ENCODE results near the gene XPO5.

DNA sequence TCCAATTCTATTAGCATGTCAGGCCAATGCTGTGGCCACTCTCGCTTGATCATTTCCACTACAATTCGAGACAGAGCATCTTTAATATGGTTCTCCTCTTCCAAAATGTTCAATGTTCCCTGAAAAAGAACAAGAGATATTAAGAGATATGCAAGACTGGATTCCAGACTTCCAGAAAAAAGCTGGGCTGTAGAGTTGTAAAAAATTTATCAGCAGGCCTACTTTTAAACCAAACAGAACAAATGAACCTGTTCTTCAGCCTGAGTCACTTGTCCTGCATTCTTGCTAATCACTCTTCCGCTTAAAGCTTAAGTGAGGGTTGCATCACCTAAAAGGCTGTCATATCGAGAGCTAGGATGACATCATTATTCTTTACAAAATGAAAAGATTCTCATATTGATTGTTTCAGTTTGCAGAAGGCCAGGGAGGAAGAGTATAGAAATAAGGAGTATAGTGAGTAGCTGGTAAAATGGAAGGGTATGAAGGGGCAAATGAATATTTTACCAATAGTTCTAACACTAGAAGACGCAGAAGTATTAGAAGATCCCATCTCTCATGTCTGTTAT is 4.9 kb downstream of the XPO5 start:
- TF ChIP-seq CTCF (IDR thresholded peaks at IDR 0.05; ENCODE audit: low read depth, low read length, poor library complexity, severe bottlenecking), result no peak
- TF ChIP-seq EZH2phosphoT487 (IDR thresholded peaks at IDR 0.05; ENCODE audit: borderline replicate concordance, low read length), result no peak
